ENCODE results near the gene TMEM150B.

Gene TMEM150B

GRCh38 chr19:55352549-55353145, 27.5 kb upstream of the TMEM150B start:
- TF ChIP-seq, protein P1, sequence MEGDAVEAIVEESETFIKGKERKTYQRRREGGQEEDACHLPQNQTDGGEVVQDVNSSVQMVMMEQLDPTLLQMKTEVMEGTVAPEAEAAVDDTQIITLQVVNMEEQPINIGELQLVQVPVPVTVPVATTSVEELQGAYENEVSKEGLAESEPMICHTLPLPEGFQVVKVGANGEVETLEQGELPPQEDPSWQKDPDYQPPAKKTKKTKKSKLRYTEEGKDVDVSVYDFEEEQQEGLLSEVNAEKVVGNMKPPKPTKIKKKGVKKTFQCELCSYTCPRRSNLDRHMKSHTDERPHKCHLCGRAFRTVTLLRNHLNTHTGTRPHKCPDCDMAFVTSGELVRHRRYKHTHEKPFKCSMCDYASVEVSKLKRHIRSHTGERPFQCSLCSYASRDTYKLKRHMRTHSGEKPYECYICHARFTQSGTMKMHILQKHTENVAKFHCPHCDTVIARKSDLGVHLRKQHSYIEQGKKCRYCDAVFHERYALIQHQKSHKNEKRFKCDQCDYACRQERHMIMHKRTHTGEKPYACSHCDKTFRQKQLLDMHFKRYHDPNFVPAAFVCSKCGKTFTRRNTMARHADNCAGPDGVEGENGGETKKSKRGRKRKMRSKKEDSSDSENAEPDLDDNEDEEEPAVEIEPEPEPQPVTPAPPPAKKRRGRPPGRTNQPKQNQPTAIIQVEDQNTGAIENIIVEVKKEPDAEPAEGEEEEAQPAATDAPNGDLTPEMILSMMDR (IDR thresholded peaks at IDR 0.05; ENCODE audit: low read depth, low read length), result no peak
- no peak for DNase-seq
- Histone ChIP-seq H3K27ac (no peak overlapping the region), H3K4me3 (ENCODE audit: low read depth, low read length) (no peak overlapping the region), H3K36me3 (peaks cover 11% of the 10 kb centered on the region), H3K27me3 (ENCODE audit: insufficient read depth, low read depth, severe bottlenecking) (no peaks in the 10 kb centered on the region), H3K9me3 (ENCODE audit: severe bottlenecking) (no peaks in the 10 kb centered on the region)

GRCh38 chr19:55352040-55352439, 26.9 kb upstream of the TMEM150B start:
- DNase-seq, result no peak
- no peak overlapping the region for H3K4me3 ChIP-seq (ENCODE audit: low read depth, low read length)
- TF ChIP-seq, protein P1 (IDR thresholded peaks at IDR 0.05; ENCODE audit: low read depth, low read length), result no peak
- no peaks in the 10 kb centered on the region for H3K9me3 ChIP-seq (ENCODE audit: severe bottlenecking)
- peaks cover 11% of the 10 kb centered on the region for H3K36me3 ChIP-seq
- no peaks in the 10 kb centered on the region for H3K27me3 ChIP-seq (ENCODE audit: insufficient read depth, low read depth, severe bottlenecking)
- H3K27ac ChIP-seq, result no peak overlapping the region

- H3K36me3 ChIP-seq, result peaks cover 19% of the 10 kb centered on the region
- no peak for DNase-seq
- no peak overlapping the region for H3K4me3 ChIP-seq (ENCODE audit: low read depth, low read length)
- no peak overlapping the region for H3K27ac ChIP-seq
- TF ChIP-seq, protein P1 (IDR thresholded peaks at IDR 0.05; ENCODE audit: low read depth, low read length), result no peak
- H3K9me3 ChIP-seq (ENCODE audit: severe bottlenecking), result no peaks in the 10 kb centered on the region
- no peaks in the 10 kb centered on the region for H3K27me3 ChIP-seq (ENCODE audit: insufficient read depth, low read depth, severe bottlenecking)
Observed at GRCh38 chr19:55350620-55351315, 25.6 kb upstream of the TMEM150B start.

GRCh38 chr19:55348317-55349034, 23.3 kb upstream of the TMEM150B start:
- Histone ChIP-seq H3K9me3 (ENCODE audit: severe bottlenecking) (no peaks in the 10 kb centered on the region), H3K36me3 (peaks cover 35% of the 10 kb centered on the region), H3K4me3 (ENCODE audit: low read depth, low read length) (no peak overlapping the region), H3K27ac (peak overlapping the region; percentile 68), H3K27me3 (ENCODE audit: insufficient read depth, low read depth, severe bottlenecking) (no peaks in the 10 kb centered on the region)
- TF ChIP-seq, protein P1 (IDR thresholded peaks at IDR 0.05; ENCODE audit: low read depth, low read length), result no peak
- peak; percentile 47 for DNase-seq

DNA sequence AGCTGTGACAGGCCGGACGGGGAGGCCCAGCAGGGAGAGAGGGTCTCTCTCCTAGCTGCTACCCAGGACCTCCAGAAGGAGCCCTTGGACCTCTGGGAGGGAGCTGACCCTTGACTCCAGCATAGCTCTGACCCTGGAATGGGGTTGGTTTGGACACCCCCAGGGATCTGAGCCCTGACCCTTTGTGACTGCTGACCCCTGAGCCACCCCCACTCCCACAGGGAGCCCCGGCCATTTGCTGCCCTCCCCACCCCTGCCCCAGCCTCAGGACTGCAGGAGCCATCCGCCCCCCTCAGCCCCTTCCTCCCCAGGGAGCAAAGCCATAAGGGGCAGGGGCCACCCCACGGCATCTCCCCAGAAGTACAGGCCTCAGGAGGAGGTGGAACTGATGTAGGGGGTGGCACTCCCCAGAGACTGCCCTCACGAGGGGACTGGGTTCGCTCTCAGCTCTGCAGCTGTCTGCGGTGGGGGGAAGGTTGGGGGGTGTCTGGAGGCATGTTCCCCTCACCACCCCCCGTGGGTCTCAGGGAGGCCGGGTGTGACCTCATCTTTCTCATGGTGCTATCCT, 22.4 kb upstream of the TMEM150B start:
- Histone ChIP-seq H3K27ac (peak overlapping the region; percentile 68), H3K9me3 (ENCODE audit: severe bottlenecking) (no peaks in the 10 kb centered on the region)

More for the DNA sequence above, 22.4 kb upstream of the TMEM150B start:
- DNase-seq, result no peak
- peaks cover 42% of the 10 kb centered on the region for H3K36me3 ChIP-seq
- TF ChIP-seq, protein P1 (IDR thresholded peaks at IDR 0.05; ENCODE audit: low read depth, low read length), result no peak
- H3K4me3 ChIP-seq (ENCODE audit: low read depth, low read length), result no peak overlapping the region
- no peaks in the 10 kb centered on the region for H3K27me3 ChIP-seq (ENCODE audit: insufficient read depth, low read depth, severe bottlenecking)
